Stimulated activated naive CD8-positive, alpha-beta T cell treated with anti-CD3 and anti-CD28 coated beads, Interleukin-15, Interleukin-2, amounts not matched to agents 100 ng/mL and 50 ng/mL, for 24 hours (primary cell): ENCODE data around the gene LRRN4CL.

ENCODE experiments used
- H3K27ac Mint-ChIP-seq: one replicate; pipeline ENCODE4 v1.8.0; 2021; ENCODE audit warnings: mild to moderate bottlenecking, mixed read lengths
- H3K27me3 Mint-ChIP-seq: one replicate; pipeline ENCODE4 v1.8.0; 2021; ENCODE audit warnings: mixed read lengths
- H3K36me3 Mint-ChIP-seq: one replicate; pipeline ENCODE4 v1.8.0; 2021; ENCODE audit warnings: low read depth, mixed read lengths
- H3K4me1 Mint-ChIP-seq: one replicate; pipeline ENCODE4 v1.8.0; 2021; ENCODE audit warnings: low read depth, mixed read lengths
- H3K4me3 Mint-ChIP-seq: one replicate; pipeline ENCODE4 v1.8.0; 2021; ENCODE audit warnings: mild to moderate bottlenecking, mixed read lengths
- H3K9me3 Mint-ChIP-seq: one replicate; pipeline ENCODE4 v1.8.0; 2021; ENCODE audit warnings: mixed read lengths

LRRN4CL gene

GRCh38 chr11:62716206-62716605, 26.9 kb upstream of the LRRN4CL start:
- Mint-ChIP-seq H3K9me3 (no peaks in the 10 kb centered on the region), H3K27ac (peak overlapping the region; percentile 29), H3K4me3 (no peak overlapping the region), H3K27me3 (no peaks in the 10 kb centered on the region), H3K36me3 (peaks cover 82% of the 10 kb centered on the region), H3K4me1 (peaks cover 44% of the 10 kb centered on the region)

GRCh38 chr11:62715150-62716130, 26.1 kb upstream of the LRRN4CL start:
- Mint-ChIP-seq H3K36me3 (peaks cover 82% of the 10 kb centered on the region), H3K4me1 (peaks cover 45% of the 10 kb centered on the region), H3K27ac (peak overlapping the region; percentile 72), H3K4me3 (no peak overlapping the region), H3K9me3 (no peaks in the 10 kb centered on the region), H3K27me3 (no peaks in the 10 kb centered on the region)

GRCh38 chr11:62713343-62713742, 24.0 kb upstream of the LRRN4CL start:
- Mint-ChIP-seq H3K27me3 (no peaks in the 10 kb centered on the region), H3K36me3 (peaks cover 82% of the 10 kb centered on the region), H3K4me3 (peak overlapping the region; percentile 18), H3K9me3 (no peaks in the 10 kb centered on the region), H3K27ac (peak overlapping the region; percentile 82), H3K4me1 (peaks cover 52% of the 10 kb centered on the region)

- Mint-ChIP-seq H3K36me3 (peaks cover 80% of the 10 kb centered on the region), H3K27ac (peak overlapping the region; percentile 82), H3K4me1 (peaks cover 57% of the 10 kb centered on the region), H3K9me3 (no peaks in the 10 kb centered on the region), H3K27me3 (no peaks in the 10 kb centered on the region), H3K4me3 (peak overlapping the region; percentile 24)
Observed at GRCh38 chr11:62712861-62713260, 23.5 kb upstream of the LRRN4CL start.

GRCh38 chr11:62712276-62712812, 23.0 kb upstream of the LRRN4CL start:
- Mint-ChIP-seq H3K4me1 (peaks cover 62% of the 10 kb centered on the region), H3K36me3 (peaks cover 76% of the 10 kb centered on the region), H3K4me3 (no peak overlapping the region), H3K27me3 (no peaks in the 10 kb centered on the region), H3K9me3 (no peaks in the 10 kb centered on the region), H3K27ac (peak overlapping the region; percentile 82)

- peaks cover 78% of the 10 kb centered on the region for H3K4me1 Mint-ChIP-seq
- no peaks in the 10 kb centered on the region for H3K9me3 Mint-ChIP-seq
- peak overlapping the region; percentile 96 for H3K27ac Mint-ChIP-seq
- H3K4me3 Mint-ChIP-seq: peak overlapping the region; percentile 91
- H3K36me3 Mint-ChIP-seq: peaks cover 63% of the 10 kb centered on the region
- H3K27me3 Mint-ChIP-seq: no peaks in the 10 kb centered on the region
Observed at GRCh38 chr11:62710001-62710345, 20.6 kb upstream of the LRRN4CL start.

- H3K27me3 Mint-ChIP-seq: no peaks in the 10 kb centered on the region
- H3K4me3 Mint-ChIP-seq: peak overlapping the region; percentile 91
- H3K4me1 Mint-ChIP-seq: peaks cover 74% of the 10 kb centered on the region
- peak overlapping the region; percentile 96 for H3K27ac Mint-ChIP-seq
- H3K9me3 Mint-ChIP-seq: no peaks in the 10 kb centered on the region
- peaks cover 58% of the 10 kb centered on the region for H3K36me3 Mint-ChIP-seq
Observed at GRCh38 chr11:62709247-62710000, 20.1 kb upstream of the LRRN4CL start.

- peaks cover 68% of the 10 kb centered on the region for H3K4me1 Mint-ChIP-seq
- no peaks in the 10 kb centered on the region for H3K9me3 Mint-ChIP-seq
- H3K36me3 Mint-ChIP-seq: peaks cover 53% of the 10 kb centered on the region
Observed at GRCh38 chr11:62708793-62709192, 19.5 kb upstream of the LRRN4CL start.

GRCh38 chr11:62708392-62708791, 19.1 kb upstream of the LRRN4CL start:
- Mint-ChIP-seq H3K4me3 (peak overlapping the region; percentile 91), H3K36me3 (peaks cover 49% of the 10 kb centered on the region), H3K27ac (peak overlapping the region; percentile 96), H3K4me1 (peaks cover 64% of the 10 kb centered on the region), H3K27me3 (no peaks in the 10 kb centered on the region), H3K9me3 (no peaks in the 10 kb centered on the region)

More at GRCh38 chr11:62708793-62709192, 19.5 kb upstream of the LRRN4CL start:
- H3K4me3 Mint-ChIP-seq: peak overlapping the region; percentile 91
- peak overlapping the region; percentile 96 for H3K27ac Mint-ChIP-seq
- H3K27me3 Mint-ChIP-seq: no peaks in the 10 kb centered on the region

- Mint-ChIP-seq H3K27me3 (no peaks in the 10 kb centered on the region), H3K9me3 (no peaks in the 10 kb centered on the region), H3K4me1 (peaks cover 54% of the 10 kb centered on the region), H3K36me3 (peaks cover 43% of the 10 kb centered on the region), H3K4me3 (peak within 1 kb of the TSS; percentile 91), H3K27ac (peak within 1 kb of the TSS; percentile 96)
Observed at GRCh38 chr11:62707277-62707861, 18.0 kb upstream of the LRRN4CL start, which contains the start of the genes BSCL2 and GNG3. Gene BSCL2 (minus strand): TSS chr11:62707424. CDS start chr11:62707195, 229 bp downstream. Gene GNG3 (plus strand): TSS chr11:62707676. CDS start chr11:62708296, 620 bp downstream.

GRCh38 chr11:62706850-62707247, 17.5 kb upstream of the LRRN4CL start:
- Mint-ChIP-seq H3K9me3 (no peaks in the 10 kb centered on the region), H3K27ac (peak overlapping the region; percentile 11), H3K27me3 (no peaks in the 10 kb centered on the region), H3K36me3 (peaks cover 43% of the 10 kb centered on the region), H3K4me1 (peaks cover 50% of the 10 kb centered on the region), H3K4me3 (peak overlapping the region; percentile 55)

GRCh38 chr11:62705880-62706849, 16.8 kb upstream of the LRRN4CL start:
- peak overlapping the region; percentile 89 for H3K4me3 Mint-ChIP-seq
- peaks cover 45% of the 10 kb centered on the region for H3K36me3 Mint-ChIP-seq
- peaks cover 50% of the 10 kb centered on the region for H3K4me1 Mint-ChIP-seq

GRCh38 chr11:62705413-62705812, 16.1 kb upstream of the LRRN4CL start:
- peaks cover 43% of the 10 kb centered on the region for H3K36me3 Mint-ChIP-seq
- peaks cover 49% of the 10 kb centered on the region for H3K4me1 Mint-ChIP-seq
- H3K27ac Mint-ChIP-seq: peak overlapping the region; percentile 81
- peak overlapping the region; percentile 89 for H3K4me3 Mint-ChIP-seq
- no peaks in the 10 kb centered on the region for H3K9me3 Mint-ChIP-seq
- H3K27me3 Mint-ChIP-seq: no peaks in the 10 kb centered on the region

More at GRCh38 chr11:62705880-62706849, 16.8 kb upstream of the LRRN4CL start:
- peak overlapping the region; percentile 81 for H3K27ac Mint-ChIP-seq
- H3K9me3 Mint-ChIP-seq: no peaks in the 10 kb centered on the region
- no peaks in the 10 kb centered on the region for H3K27me3 Mint-ChIP-seq
